Raji (cell line): ENCODE measurements around the gene COL12A1.

Experiments
- POLR2A ChIP-seq: IDR thresholded peaks from 2 replicates; pipeline ENCODE4 v1.6.1; 2011; ENCODE audit warnings: low read depth, low read length, control low read depth; ENCODE audit not compliant: insufficient read depth

Gene COL12A1

GRCh38 chr6:75221116-75221515, 15.3 kb upstream of the COL12A1 start:
- TF ChIP-seq POLR2A, result no peak

GRCh38 chr6:75220357-75220756, 14.5 kb upstream of the COL12A1 start:
- no peak for TF ChIP-seq POLR2A

- no peak for TF ChIP-seq POLR2A
These were observed 13.4 kb upstream of the COL12A1 start for GRCh38 chr6:75219263-75219662.

GRCh38 chr6:75217193-75217592, 11.3 kb upstream of the COL12A1 start:
- TF ChIP-seq POLR2A, result no peak

GRCh38 chr6:75215291-75215690, 9.4 kb upstream of the COL12A1 start:
- TF ChIP-seq POLR2A, result no peak

- no peak for TF ChIP-seq POLR2A
These were observed 7.9 kb upstream of the COL12A1 start for GRCh38 chr6:75213732-75214131.

GRCh38 chr6:75213112-75213511, 7.3 kb upstream of the COL12A1 start:
- no peak for TF ChIP-seq POLR2A

- no peak for TF ChIP-seq POLR2A
These were observed 6.2 kb upstream of the COL12A1 start for GRCh38 chr6:75211920-75212590.

GRCh38 chr6:75210885-75211739, 5.3 kb upstream of the COL12A1 start:
- TF ChIP-seq POLR2A, result no peak

GRCh38 chr6:75209184-75209723, 3.4 kb upstream of the COL12A1 start:
- no peak for TF ChIP-seq POLR2A

- TF ChIP-seq POLR2A, result no peak
These were observed 2.7 kb upstream of the COL12A1 start for GRCh38 chr6:75208298-75209183.

GRCh38 chr6:75206576-75207342, 906 bp upstream of the COL12A1 start:
- no peak for TF ChIP-seq POLR2A

GRCh38 chr6:75204959-75205775, 686 bp downstream of the COL12A1 start:
- no peak for TF ChIP-seq POLR2A
